GM20000 (cell line): ENCODE results near the gene MACROH2A2.
"Not testable (repeated sequence)": the region's sequence is repeated elsewhere in the genome, so short reads cannot be mapped to it uniquely, and the experiment has no call there.

Source experiments
- DNase-seq: peaks from one replicate; pipeline ENCODE4 v3.0.0; 2012; ENCODE audit warnings: low spot score
- TF ChIP-seq, protein P1 (sequence below): IDR thresholded peaks from 2 replicates; pipeline ENCODE4 v1.5.1; 2012; ENCODE audit warnings: mild to moderate bottlenecking, control low read depth; ENCODE audit errors: extremely low read depth, missing control alignments

The MACROH2A2 gene

DNA sequence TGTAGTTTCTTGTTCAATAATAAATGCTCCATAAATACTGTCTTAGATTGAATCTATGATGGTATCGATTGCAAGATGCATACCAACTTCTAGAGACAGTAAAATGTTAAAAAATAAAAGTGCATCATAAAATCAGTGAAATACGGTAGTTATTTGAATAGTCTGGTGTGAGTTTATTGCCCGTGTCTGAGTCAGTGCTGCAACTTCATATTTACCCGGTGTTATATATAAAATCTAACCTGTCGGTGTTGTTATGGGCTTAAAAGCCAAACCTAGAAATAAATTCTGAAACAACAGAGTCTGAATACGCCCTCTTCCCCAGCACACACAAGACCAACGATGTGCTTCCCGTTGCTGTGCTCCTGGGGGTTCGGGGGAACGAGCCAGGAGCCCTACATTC is 16.3 kb downstream of the MACROH2A2 start:
- TF ChIP-seq, protein P1, sequence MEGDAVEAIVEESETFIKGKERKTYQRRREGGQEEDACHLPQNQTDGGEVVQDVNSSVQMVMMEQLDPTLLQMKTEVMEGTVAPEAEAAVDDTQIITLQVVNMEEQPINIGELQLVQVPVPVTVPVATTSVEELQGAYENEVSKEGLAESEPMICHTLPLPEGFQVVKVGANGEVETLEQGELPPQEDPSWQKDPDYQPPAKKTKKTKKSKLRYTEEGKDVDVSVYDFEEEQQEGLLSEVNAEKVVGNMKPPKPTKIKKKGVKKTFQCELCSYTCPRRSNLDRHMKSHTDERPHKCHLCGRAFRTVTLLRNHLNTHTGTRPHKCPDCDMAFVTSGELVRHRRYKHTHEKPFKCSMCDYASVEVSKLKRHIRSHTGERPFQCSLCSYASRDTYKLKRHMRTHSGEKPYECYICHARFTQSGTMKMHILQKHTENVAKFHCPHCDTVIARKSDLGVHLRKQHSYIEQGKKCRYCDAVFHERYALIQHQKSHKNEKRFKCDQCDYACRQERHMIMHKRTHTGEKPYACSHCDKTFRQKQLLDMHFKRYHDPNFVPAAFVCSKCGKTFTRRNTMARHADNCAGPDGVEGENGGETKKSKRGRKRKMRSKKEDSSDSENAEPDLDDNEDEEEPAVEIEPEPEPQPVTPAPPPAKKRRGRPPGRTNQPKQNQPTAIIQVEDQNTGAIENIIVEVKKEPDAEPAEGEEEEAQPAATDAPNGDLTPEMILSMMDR, result no peak
- DNase-seq, result no peak

DNA sequence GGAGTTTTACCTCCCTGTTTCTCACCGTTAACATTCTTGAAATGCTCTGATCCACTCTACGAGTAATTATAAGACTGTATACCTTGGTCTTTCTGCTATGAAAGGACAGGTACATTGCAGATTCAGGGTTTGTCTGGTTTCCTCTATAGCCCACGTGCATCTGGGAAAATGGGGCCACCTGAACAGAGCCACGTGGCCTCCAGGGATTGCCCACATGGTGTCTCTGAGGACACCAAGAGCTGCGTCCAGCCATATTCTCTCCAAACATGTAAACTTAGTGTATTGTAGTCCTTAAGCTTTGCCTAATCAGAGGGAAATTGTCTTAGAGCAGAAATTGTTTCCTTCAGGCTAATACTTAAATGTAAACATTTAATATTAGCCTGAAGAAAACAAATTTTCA is 16.7 kb downstream of the MACROH2A2 start:
- DNase-seq, result no peak
- TF ChIP-seq, protein P1, result no peak

DNA sequence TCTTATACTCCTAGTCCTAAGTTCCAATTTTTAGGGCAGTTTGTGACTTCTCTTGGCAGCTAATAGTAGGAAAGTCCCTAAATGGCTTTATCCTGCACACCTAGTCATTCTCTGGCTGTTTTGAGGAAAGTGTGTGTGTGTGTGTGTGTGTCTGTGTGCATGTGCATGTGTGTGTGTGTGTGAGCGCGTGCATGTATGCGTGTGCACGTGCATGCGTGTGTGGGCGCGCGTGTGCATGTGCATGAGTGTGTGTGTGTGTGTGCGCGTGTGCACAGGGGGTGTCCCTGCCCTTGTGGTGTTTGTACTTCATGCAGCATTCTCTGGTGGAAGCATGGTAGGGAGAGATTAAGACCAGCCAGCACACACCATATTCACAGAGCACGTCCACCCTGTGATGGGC is 18.2 kb downstream of the MACROH2A2 start:
- DNase-seq, result no peak
- TF ChIP-seq, protein P1, result no peak

DNA sequence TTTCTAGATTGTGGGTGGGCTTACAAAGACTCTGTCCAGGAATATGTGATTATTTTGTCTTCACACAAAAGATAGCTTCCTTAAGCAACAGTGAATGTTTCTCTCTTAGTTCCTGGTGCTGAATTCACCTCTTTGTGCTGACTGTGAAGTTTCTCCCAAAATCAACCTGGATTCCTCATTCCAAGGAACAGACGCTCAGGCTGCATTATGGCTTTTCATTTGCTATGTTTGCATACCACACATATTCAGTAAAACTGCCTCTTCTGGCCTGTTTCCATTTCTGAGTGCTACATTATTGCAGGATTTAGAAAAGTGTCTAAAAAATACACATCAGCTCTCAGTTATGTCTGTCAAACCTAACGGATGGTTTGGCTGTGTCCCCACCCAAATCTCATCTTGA is 21.5 kb downstream of the MACROH2A2 start:
- TF ChIP-seq, protein P1, result no peak
- DNase-seq, result no peak

DNA sequence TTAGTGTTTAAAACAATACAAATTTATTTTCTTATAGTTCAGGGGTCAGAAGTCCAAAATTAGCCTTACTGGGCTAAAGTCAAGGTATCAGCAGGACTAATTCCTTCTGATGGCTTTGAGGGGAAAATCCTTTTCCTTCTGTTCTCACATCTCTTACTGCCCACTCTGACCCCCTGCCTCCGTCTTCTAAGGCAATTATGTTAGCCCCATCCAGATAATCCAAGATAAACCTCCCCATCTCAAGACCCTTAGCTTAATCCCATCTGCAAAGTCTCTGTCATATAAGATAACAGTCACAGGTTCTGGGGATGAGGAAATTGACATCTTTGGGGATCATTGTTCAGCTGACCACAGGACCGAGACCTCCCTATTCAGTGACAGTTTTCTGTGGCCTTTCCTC is 22.3 kb downstream of the MACROH2A2 start:
- TF ChIP-seq, protein P1, result no peak
- DNase-seq, result no peak

DNA sequence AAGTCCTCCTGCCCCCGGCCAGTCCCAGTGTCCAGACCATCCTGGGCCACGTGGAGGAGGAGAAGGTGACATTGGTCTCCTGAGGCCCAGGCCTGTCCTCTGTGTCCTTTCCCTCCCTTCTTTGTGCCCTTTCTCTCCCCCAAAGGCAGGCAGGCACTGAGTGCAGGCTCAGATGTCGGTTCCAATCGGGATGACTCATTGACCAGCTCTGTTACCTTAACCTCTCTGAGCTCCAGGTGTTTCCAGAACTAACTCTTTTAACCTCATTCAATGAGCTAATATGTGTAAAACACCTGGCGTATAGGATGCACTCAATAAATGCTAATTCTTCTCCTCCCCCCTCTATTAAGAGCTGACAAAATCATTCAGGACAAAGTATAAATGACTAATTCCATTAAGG is 25.7 kb downstream of the MACROH2A2 start:
- TF ChIP-seq, protein P1, result no peak
- DNase-seq, result no peak

DNA sequence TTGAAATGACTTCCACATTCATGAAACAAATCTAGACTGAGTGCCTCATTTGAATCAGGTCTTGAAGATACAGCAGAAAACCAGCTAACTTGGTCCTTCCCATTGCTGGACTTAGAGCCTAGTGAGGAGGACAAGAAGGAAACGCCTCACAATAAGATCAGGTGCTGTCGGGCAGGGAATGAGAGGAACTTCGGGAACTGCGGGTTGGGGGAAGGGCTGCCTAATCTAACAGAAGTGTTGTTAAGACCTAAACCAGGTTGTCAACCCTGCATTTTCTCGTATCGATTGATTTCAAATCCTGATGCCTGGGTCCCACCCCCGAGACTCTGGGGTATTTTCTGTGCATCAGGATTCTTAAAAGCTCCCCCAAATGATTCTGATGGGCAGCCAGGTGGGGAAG is 26.3 kb downstream of the MACROH2A2 start:
- TF ChIP-seq, protein P1, result no peak
- no peak for DNase-seq

DNA sequence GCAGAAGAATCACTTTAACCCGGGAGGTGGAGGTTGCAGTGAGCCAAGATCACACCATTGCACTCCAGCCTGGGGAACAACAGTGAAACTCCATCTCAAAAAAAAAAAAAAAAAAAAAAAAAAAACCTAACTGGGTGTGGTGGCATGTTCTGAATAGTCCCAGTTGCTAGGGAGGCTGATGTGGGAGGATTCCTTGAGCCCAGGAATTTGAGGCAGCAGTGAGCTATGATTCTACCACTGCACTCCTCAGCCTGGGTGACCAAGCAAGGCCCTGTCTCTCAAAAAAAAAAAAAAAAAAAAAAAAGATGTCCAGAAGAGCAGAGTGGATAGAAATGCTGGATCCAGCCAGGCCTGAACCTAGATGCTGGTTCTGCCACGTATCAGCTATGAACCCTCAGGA is 28.1 kb downstream of the MACROH2A2 start:
- not testable (repeated sequence) for DNase-seq
